Stomach (tissue), 4 donors: ENCODE data around the gene RCN2.
"Not testable (repeated sequence)": the region's sequence is repeated elsewhere in the genome, so short reads cannot be mapped to it uniquely, and the experiment has no call there.

Experiments used
- EP300 ChIP-seq: sonication (generic); formaldehyde crosslinking; IDR thresholded peaks from one replicate; pipeline ENCODE4 v1.6.1; 2017; ENCODE audit warnings: antibody characterized with exemption
- POLR2A ChIP-seq, 4 donors: fragments of 450-650 bp; IDR thresholded peaks; one replicate each; pipeline ENCODE4 v1.6.1; 2016; ENCODE audit warnings: antibody characterized with exemption in 4 of 4, control low read depth in 2 of 4, mild to moderate bottlenecking in 1 of 4, moderate library complexity in 1 of 4
- POLR2AphosphoS5 ChIP-seq, 3 donors: sonication (generic); formaldehyde crosslinking; IDR thresholded peaks; one replicate each; pipeline ENCODE4 v1.6.1; 2016; ENCODE audit warnings: antibody characterized with exemption in 3 of 3
- TF ChIP-seq, protein P1 (sequence below), 7 experiments: fragments of 450-650 bp in 4 of 7; fragments of 200-600 bp in 3 of 7; sonication (generic) in 3 of 7; IDR thresholded peaks; one replicate each; pipeline ENCODE4 v1.5.1; 2016 to 2019; ENCODE audit warnings: antibody characterized with exemption in 7 of 7, control low read depth in 2 of 7, mild to moderate bottlenecking in 1 of 7

DNA sequence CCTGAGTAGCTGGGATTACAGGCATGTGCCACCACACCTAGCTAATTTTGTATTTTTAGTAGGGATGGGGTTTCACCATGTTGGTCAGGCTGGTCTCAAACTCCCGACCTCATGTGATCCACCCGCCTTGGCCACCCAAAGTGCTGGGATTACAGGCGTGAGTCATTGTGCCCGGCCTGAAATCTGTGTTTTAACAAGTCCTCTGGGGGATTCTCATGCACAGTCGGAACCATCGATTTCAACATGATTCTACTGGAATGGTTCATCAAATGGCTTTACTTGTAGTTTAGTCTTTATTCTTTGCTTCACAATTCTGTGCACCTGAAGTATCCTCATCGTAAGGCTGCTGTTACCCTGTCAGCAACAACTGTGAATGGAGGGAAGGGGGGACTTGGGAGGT lies 34.5 kb downstream of the RCN2 start:
- TF ChIP-seq POLR2AphosphoS5 (IDR thresholded peaks at IDR 0.05); POLR2A (IDR thresholded peaks at IDR 0.05); EP300: not testable (repeated sequence)
- TF ChIP-seq, protein P1, sequence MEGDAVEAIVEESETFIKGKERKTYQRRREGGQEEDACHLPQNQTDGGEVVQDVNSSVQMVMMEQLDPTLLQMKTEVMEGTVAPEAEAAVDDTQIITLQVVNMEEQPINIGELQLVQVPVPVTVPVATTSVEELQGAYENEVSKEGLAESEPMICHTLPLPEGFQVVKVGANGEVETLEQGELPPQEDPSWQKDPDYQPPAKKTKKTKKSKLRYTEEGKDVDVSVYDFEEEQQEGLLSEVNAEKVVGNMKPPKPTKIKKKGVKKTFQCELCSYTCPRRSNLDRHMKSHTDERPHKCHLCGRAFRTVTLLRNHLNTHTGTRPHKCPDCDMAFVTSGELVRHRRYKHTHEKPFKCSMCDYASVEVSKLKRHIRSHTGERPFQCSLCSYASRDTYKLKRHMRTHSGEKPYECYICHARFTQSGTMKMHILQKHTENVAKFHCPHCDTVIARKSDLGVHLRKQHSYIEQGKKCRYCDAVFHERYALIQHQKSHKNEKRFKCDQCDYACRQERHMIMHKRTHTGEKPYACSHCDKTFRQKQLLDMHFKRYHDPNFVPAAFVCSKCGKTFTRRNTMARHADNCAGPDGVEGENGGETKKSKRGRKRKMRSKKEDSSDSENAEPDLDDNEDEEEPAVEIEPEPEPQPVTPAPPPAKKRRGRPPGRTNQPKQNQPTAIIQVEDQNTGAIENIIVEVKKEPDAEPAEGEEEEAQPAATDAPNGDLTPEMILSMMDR (IDR thresholded peaks at IDR 0.05) = not testable (repeated sequence)
